Ishikawa (cell line): ENCODE data around the gene DGCR8.

Experiments used
- CEBPB ChIP-seq: IDR thresholded peaks from 2 replicates; pipeline ENCODE4 v1.6.1; 2012
- CREB1 ChIP-seq: IDR thresholded peaks from 2 replicates; pipeline ENCODE4 v1.6.1; 2012; ENCODE audit warnings: low read depth
- EGR1 ChIP-seq: IDR thresholded peaks from 2 replicates; pipeline ENCODE4 v1.6.1; 2012
- EP300 ChIP-seq: IDR thresholded peaks from 2 replicates; pipeline ENCODE4 v1.6.1; 2012; ENCODE audit warnings: borderline replicate concordance
- FOXM1 ChIP-seq: IDR thresholded peaks from 2 replicates; pipeline ENCODE4 v1.6.1; 2012; ENCODE audit warnings: low read depth, borderline replicate concordance
- NFIC ChIP-seq: IDR thresholded peaks from 2 replicates; pipeline ENCODE4 v1.6.1; 2012
- RAD21 ChIP-seq: IDR thresholded peaks from 2 replicates; pipeline ENCODE4 v1.6.1; 2012; ENCODE audit warnings: low read depth
- TAF1 ChIP-seq: IDR thresholded peaks from 2 replicates; pipeline ENCODE4 v1.6.1; 2012; ENCODE audit warnings: low read depth, mild to moderate bottlenecking
- TCF12 ChIP-seq: IDR thresholded peaks from 2 replicates; pipeline ENCODE4 v1.6.1; 2012; ENCODE audit warnings: low read depth
- TEAD4 ChIP-seq: IDR thresholded peaks from 2 replicates; pipeline ENCODE4 v1.6.1; 2012
- YY1 ChIP-seq: IDR thresholded peaks from 2 replicates; pipeline ENCODE4 v1.6.1; 2012; ENCODE audit warnings: low read depth
- ZBTB7A ChIP-seq: IDR thresholded peaks from 2 replicates; pipeline ENCODE4 v1.6.1; 2012; ENCODE audit warnings: low read depth
- TF ChIP-seq, protein P1 (sequence below): IDR thresholded peaks from 2 replicates; pipeline ENCODE4 v1.6.1; 2012; ENCODE audit warnings: low read depth, mild to moderate bottlenecking
- TF ChIP-seq, protein P2 (sequence below): IDR thresholded peaks from 2 replicates; pipeline ENCODE4 v1.6.1; 2012
- TF ChIP-seq, protein P3 (sequence below): IDR thresholded peaks from 2 replicates; pipeline ENCODE4 v1.6.1; 2012

The DGCR8 gene

DNA sequence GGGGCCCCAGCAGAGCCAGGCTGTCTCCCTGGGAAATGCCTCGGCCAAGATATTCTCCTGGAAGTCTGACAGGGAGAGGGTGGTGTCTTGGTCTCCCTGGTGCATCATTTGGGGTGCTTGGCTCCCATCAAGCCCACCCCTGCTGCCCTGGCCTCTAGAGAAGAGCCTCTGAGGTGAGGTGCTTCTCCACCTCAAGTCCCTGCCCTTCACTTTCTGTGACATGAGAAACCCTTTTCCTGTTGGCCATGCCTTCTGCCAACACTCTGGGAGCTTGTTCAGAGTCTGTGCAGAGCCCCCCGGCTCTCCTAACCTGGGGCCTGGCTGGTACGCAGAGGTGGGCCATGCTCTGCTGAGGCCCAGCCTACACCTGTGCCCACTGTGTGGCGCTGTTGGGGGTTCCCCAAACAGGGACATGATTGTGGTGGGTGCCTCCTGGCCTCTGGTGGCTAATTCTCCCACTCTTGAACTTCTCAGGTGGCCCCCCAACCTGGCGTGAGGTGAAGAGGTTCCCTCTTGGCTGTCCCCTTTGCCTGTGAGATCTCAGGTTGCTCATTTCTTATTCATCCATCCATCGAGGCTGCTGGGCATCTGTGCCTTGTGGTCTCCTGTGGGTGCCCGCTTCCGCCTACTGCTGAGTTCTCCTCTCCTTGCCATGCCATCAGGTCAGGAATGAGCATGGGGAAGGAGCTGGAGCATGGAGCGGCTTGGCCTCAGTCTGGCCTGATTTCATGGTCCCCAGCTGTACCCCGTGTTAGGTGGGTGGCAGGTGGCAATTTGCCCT is 19.2 kb upstream of the DGCR8 start:
- TF ChIP-seq CREB1: no peak
- TF ChIP-seq TAF1: no peak
- TF ChIP-seq FOXM1: 0 out of 2 replicates have a peak, but pooled peaks have one; percentile 28

DNA sequence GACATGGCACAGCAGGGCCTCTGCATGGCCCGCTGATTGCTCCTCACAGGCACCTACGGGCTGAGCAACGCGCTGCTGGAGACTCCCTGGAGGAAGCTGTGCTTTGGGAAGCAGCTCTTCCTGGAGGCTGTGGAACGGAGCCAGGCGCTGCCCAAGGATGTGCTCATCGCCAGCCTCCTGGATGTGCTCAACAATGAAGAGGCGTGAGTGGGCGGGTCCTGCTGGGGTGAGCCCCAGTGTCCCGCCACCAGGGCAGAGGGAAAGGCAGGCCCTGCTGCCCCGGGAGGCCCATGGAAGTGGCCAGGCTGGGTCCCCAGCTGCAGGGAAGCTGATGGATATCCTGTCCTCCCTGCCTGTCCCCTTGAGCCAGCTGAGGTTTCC is 18.6 kb upstream of the DGCR8 start:
- TF ChIP-seq, protein P1, sequence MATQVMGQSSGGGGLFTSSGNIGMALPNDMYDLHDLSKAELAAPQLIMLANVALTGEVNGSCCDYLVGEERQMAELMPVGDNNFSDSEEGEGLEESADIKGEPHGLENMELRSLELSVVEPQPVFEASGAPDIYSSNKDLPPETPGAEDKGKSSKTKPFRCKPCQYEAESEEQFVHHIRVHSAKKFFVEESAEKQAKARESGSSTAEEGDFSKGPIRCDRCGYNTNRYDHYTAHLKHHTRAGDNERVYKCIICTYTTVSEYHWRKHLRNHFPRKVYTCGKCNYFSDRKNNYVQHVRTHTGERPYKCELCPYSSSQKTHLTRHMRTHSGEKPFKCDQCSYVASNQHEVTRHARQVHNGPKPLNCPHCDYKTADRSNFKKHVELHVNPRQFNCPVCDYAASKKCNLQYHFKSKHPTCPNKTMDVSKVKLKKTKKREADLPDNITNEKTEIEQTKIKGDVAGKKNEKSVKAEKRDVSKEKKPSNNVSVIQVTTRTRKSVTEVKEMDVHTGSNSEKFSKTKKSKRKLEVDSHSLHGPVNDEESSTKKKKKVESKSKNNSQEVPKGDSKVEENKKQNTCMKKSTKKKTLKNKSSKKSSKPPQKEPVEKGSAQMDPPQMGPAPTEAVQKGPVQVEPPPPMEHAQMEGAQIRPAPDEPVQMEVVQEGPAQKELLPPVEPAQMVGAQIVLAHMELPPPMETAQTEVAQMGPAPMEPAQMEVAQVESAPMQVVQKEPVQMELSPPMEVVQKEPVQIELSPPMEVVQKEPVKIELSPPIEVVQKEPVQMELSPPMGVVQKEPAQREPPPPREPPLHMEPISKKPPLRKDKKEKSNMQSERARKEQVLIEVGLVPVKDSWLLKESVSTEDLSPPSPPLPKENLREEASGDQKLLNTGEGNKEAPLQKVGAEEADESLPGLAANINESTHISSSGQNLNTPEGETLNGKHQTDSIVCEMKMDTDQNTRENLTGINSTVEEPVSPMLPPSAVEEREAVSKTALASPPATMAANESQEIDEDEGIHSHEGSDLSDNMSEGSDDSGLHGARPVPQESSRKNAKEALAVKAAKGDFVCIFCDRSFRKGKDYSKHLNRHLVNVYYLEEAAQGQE: no peak
- TF ChIP-seq TEAD4 (peak; percentile 37), NFIC (peak; percentile 87), FOXM1 (peak; percentile 8; the same call in 1 of the 2 replicates), EP300 (peak; percentile 71; the same call in 1 of the 2 replicates), EGR1 (no peak; the same call in none of the 2 replicates), TCF12 (peak; percentile 88)
- TF ChIP-seq, protein P2, sequence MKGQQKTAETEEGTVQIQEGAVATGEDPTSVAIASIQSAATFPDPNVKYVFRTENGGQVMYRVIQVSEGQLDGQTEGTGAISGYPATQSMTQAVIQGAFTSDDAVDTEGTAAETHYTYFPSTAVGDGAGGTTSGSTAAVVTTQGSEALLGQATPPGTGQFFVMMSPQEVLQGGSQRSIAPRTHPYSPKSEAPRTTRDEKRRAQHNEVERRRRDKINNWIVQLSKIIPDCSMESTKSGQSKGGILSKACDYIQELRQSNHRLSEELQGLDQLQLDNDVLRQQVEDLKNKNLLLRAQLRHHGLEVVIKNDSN: peak; percentile 18; the same call in 1 of the 2 replicates
- TF ChIP-seq, protein P3, sequence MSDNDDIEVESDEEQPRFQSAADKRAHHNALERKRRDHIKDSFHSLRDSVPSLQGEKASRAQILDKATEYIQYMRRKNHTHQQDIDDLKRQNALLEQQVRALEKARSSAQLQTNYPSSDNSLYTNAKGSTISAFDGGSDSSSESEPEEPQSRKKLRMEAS: peak; percentile 35

DNA sequence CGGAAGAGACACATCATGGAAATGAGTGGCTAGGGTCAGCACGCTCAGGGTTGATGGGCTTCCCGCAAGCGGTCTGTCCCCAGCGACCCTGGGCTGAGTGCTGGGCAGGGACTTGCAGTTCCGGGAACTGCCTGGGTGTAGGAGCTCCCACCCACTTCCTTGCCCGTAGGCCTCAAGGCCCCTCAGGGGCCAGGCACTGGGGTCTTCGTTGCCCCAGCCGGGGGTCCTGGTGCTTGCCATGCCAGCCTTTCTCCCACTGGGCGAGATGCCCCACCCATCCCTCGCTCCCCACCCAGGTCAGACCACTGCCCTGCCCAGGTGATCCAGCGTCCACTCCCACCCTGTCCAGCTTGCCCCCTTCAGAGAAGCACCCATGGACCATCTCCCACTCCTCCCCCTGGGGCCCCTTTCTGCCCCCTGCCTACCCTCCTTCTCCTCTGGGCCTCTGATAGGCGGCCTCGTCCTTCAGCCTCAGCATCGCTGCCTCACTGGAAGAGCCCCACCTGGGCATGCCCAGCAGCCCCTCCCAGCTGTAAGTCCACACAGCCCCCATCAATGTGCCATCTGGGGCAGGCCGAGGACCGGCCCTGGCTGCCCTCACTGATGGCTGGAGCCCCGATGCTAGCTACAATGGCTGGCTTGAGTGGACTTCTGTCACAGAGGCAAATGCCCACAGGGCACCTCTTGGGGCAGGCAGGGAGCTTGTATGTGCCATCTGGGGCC is 17.8 kb upstream of the DGCR8 start:
- TF ChIP-seq ZBTB7A (no peak), YY1 (no peak), TEAD4 (no peak), EGR1 (no peak), RAD21 (no peak), TAF1 (no peak), CEBPB (no peak), FOXM1 (no peak), TCF12 (no peak), CREB1 (no peak), EP300 (no peak), NFIC (no peak)
- TF ChIP-seq, protein P3: no peak
- TF ChIP-seq, protein P2: no peak
- TF ChIP-seq, protein P1: no peak

DNA sequence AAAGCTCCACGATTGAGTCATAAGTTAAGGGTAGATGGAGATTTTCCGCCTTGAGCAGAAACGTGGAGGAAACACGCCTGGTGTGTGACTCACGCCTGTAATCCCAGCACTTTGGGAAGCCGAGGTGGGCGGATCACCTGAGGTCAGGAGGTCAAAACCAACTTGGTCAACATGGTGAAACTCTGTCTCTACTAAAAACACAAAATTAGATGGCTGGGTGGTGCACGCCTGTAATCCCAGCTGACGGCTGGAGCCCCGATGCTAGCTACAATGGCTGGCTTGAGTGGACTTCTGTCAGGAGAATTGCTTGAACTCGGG is 17.3 kb upstream of the DGCR8 start:
- TF ChIP-seq EP300 (no peak), RAD21 (no peak), CREB1 (no peak), ZBTB7A (no peak), YY1 (no peak), FOXM1 (no peak), NFIC (no peak), CEBPB (no peak), TEAD4 (no peak), TAF1 (no peak), EGR1 (no peak), TCF12 (no peak)
- TF ChIP-seq, protein P2: no peak
- TF ChIP-seq, protein P1: no peak
- TF ChIP-seq, protein P3: no peak
